AML-193 (cell line): Measurements from ENCODE around the gene ZNF232.
"Not testable (repeated sequence)": the region's sequence is repeated elsewhere in the genome, so short reads cannot be mapped to it uniquely, and the experiment has no call there.

Source experiments
- DNase-seq, 2 experiments: peaks; one replicate each; lab custom pipeline; 2025; lab: John Stamatoyannopoulos, UW

The ZNF232 gene

DNA sequence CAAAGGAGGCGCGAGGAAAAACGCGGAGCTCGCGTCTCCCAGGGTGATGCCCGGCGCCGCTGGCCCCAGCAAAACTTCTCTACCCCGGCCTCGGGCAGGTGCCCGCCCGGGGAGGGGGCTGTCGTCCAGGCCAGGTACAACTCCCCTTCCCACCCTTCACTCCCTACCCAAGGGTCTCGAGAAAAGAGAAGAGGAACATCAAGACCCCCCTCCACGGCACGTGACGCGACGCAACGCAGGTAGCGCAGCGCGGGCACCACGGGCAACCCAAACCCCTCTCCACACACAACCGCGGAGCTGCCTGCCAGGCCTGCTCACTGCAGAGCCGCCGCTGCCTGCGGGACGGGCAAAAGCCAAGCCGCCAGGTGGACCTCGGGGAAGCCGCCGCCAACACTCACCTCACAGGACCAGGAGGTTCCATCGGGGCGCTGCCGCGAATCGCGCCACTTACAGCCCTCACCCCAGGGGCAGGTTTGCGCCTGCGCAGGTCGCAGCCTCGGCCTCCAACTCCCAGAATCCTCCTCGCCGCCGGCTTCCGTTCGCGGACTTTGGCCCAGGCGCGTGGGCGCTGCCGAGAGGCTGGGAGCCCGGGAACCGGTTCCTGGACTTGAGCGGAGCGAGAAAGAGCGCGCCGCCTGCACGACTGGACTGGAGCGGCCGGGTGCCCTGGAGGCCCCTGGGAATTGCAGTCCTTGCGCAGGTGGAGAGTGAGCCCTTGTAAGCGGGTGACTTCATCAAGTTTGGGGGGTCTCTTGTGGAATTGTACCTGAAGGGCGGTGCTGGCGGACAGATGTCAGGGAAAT, at the start of gene ZNF232:
ZNF232 (minus strand) TSS at position 477 of the 803 bp plus-strand sequence; CDS start at position 421, 56 bp downstream.
- peak; percentile 47 to 65 for DNase-seq

GRCh38 chr17:5160702-5161101, 49.0 kb upstream of the ZNF232 start:
- DNase-seq, result not testable (repeated sequence)

GRCh38 chr17:5146122-5146521, 34.4 kb upstream of the ZNF232 start:
- not testable (repeated sequence) for DNase-seq

GRCh38 chr17:5142877-5143276, 31.2 kb upstream of the ZNF232 start:
- not testable (repeated sequence) for DNase-seq

DNA sequence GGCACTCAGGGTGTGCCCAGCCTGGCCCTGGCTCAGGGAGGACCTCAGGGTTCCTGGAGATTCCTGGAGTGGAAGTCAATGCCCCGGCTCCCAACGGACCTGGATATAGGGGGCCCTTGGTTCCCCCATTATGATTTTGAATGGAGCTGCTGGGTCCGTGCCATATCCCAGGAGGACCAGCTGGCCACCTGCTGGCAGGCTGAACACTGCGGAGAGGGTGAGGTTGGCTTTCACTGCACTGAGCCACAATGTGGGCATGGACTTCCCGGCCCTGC, 27.7 kb upstream of the ZNF232 start:
- no peak for DNase-seq

DNA sequence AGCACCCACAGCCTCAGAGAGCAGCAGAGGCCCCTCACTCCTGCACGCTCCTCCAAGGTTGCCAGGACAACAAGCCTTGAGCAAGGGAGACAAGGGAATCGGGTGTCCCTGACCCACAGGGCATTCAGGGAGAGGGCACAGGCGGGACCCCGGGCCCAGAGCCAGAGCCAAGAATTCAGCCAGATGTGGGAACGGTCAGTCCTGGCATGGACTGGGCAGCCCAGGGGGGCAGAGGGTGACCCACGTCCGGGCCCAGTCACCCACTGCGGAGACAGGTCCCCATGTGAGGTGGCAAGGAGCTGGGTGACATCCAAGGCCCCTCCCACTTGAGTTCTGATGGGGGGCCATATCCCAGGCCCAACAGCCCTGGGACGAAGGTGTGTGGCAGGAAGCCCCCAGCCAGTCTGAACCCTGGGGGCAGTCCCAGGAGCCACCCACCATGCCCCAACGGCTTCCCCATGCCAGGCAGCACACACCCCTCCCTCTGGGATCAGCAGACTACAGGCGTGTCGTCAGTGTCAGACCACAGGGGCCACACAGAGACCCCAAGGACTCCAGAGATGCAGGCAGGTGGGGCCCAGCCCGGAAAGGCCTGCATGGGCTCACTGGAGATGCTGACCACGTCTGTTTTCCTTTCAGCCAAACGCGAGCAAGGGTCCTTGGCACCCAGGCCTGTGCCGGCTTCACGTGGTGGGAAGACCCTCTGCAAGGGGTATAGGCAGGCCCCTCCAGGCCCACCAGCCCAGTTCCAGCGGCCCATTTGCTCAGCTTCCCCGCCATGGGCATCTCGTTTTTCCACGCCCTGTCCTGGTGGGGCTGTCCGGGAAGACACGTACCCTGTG, 27.2 kb upstream of the ZNF232 start:
- no peak for DNase-seq

DNA sequence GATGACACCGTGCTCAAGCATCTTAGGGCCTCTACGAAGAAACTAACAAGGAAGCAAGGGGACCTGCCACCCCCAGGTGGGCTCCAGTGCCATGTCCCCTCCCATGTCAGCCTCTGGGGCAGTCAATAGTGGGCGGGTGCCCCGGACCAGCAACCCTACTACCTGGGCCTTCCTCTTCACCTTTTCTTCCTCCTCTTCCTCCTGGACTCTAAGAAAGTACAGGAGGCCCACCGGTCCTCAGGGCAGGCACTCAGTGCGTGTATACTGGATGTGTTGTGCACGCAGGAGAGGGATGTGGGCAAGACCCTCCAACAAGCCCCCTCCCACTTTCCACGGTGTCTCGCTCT, 26.5 kb upstream of the ZNF232 start:
- not testable (repeated sequence) for DNase-seq

GRCh38 chr17:5137511-5138197, 26.0 kb upstream of the ZNF232 start:
- not testable (repeated sequence) for DNase-seq

GRCh38 chr17:5136580-5137412, 25.1 kb upstream of the ZNF232 start:
- not testable (repeated sequence) for DNase-seq

GRCh38 chr17:5135726-5136579, 24.3 kb upstream of the ZNF232 start:
- no peak for DNase-seq

DNA sequence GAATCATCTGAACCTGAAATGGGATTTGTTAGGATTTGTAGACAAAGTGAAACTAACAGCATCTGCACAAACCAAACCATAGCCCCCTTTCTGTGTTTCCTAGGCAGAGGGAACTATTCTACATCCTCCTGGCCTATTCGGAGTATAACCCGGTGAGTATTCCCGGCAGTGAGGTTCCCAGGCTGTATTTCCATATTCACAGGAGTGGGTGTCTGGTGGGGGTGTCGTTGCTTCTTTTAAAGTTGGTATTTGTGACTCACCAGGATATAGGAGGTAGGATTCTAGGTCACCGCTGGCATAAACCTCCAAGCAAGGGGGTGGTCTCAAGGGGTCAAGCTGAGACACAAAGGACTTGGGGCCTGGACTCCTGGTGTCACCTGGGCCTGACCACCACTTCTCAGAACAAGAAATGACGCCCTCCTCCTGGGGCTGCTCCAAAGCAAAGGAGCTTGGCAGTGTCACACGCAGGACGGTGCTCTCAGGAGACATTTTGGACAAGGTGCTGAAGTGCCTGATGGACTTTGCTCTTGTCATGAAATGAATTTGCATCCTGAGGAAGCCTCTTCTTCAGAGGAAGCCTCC, 23.5 kb upstream of the ZNF232 start:
- DNase-seq, result not testable (repeated sequence)

DNA sequence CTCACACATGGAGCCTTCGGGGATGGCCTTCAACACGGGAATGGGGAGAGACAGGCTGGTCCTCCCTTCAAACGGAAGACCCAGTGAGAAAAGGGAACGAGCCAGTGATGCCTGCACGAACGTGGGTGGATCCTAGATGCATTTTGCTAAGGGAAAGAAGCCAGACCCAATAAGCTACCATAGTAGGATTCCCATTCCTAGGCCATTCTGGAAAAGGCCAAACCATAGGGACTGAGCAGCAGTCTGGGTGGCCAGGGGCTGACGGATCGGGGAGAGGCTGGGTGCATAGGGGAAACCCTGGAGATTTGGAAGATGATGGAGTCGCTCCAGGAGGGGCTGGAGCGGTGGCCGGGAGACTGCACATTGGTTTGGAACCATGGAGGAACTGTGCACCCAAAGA, 22.9 kb upstream of the ZNF232 start:
- not testable (repeated sequence) for DNase-seq

GRCh38 chr17:5133961-5134360, 22.3 kb upstream of the ZNF232 start:
- DNase-seq, result not testable (repeated sequence)

- DNase-seq, result no peak
Observed at GRCh38 chr17:5133311-5133710, 21.6 kb upstream of the ZNF232 start.

DNA sequence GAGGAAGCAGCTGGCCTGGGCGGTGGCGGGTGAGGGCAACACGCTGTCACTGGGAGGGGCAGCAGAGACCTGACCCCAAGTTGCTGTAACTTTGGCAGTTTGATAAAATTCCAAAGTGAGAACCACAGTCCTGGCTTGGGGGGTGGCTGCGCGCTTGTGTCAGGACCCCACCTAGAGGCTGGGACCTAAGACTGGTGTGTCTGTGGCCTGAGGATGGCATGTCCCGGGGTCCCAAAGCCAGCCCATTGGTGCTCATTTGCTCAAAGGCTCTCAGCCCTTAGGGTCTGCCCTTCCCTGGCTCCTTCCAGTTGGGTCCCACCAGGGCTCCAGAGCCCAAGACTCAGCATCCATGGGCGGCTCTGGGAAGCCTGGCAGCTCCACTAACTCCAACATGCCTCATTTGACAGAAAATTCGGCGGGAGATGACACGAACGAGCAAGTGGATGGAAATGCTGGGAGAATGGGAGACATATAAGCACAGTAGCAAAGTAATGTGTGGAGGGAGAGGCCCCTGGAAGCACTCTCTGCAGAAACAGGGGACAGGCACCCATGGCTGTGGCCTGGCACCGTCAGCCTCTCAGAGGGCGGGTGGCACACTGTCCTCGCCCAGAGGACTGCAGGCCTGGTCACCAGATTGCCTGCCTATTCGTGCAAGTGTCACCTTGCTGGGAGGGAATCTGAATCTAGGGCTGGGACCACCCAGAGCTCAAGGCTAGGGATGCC, 21.0 kb upstream of the ZNF232 start:
- DNase-seq, result not testable (repeated sequence)

DNA sequence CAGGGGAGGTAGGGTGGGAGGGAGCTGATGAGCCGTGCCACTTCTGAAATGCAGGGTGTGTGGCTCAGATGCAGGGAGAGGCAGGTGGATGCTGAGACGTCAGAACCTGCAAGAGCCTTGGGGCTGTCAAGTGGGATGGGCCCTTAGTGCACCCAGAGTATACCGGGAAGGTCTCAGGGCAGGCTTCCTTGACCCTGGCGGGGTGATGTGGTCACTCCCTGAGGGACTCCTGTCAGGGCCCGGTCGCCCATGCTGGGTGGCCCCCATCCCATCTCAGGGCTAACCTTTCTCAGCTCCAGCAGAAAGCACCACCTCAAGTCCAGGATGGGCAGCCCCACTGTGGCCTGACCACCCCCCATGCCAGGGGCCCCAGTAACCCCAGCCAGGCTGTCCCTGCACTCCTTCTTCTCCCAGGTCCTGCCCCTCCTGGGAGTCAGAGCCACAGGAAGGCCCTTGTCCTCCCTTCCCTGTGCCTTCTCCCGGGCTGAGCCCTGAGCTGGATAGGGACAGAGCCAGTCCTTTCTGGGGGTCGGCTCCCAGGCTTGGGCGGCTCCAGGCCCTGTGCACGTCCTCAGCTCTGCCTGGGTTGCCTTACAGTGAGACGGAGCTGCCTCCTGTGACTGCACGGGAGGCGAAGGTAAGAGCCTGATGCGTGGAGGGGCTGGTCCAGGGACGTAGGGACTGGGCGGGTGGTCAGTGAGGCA, 20.3 kb upstream of the ZNF232 start:
- DNase-seq, result not testable (repeated sequence)

GRCh38 chr17:5131146-5131715, 19.6 kb upstream of the ZNF232 start:
- DNase-seq, result no peak

DNA sequence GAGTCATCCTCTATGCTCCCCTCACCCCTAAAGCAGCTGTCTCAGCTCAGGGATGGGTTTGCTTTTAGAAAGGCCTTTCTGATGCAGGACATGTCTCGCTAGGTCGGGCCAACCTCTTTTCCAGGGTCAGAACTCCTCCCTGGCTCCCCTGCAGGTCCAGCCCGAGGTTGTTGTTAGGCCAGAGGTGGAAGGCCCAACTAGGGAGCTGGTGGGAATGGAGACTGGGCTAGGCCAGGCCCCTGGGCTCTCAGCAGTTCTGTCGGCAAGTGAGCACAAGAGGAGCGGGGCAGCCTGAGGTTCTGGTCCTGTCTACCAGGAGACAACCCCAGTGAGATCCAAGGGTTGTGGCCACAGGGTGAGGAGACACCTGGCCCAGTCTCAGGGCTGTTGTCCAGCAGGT, 19.0 kb upstream of the ZNF232 start:
- DNase-seq, result not testable (repeated sequence)

DNA sequence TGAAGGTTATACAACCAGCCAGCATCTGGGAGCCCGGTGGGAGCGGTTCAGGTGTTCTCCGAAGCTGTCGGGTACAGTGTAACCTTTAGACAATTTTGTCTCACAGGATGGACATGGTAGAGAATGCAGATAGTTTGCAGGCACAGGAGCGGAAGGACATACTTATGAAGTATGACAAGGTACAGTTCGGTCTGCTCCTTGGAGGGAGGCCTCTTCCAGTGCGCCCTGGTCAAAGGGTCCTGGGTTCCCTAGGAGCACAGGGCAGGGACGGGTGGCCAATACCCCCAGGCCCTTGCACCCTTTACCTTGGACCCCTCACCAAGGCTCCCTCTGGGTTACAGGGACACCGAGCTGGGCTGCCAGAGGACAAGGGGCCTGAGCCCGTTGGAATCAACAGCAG, 18.6 kb upstream of the ZNF232 start:
- not testable (repeated sequence) for DNase-seq
